HG03432 (cell line): ENCODE data around the gene ARHGAP27.

ENCODE experiments used
- ATAC-seq: cut with Tn5 transposase; IDR thresholded peaks from one replicate; pipeline ENCODE4 v1.9.1; 2021; ENCODE audit warnings: mild to moderate bottlenecking, moderate library complexity; ENCODE audit not compliant: unreplicated experiment

ARHGAP27 gene

DNA sequence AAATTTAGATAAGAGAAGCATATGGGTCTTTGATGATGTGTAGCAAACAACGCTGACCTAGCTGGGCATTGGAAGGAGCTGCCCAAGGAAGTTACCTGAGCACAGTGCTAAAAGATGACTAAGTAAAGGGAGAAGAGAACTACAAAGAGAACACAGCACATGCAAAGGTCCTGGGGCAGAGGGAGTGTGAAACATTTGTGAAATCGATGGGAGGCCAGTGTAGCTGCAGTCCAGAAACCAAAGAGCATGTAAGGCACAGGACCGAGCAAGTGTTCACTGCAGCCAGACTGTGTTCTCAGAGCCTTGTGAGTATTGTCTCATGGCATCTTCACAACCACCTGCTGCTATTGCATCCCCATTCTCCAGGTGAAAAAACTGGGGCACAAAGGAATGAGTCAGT lies 44.9 kb downstream of the ARHGAP27 start:
- no peak for ATAC-seq

DNA sequence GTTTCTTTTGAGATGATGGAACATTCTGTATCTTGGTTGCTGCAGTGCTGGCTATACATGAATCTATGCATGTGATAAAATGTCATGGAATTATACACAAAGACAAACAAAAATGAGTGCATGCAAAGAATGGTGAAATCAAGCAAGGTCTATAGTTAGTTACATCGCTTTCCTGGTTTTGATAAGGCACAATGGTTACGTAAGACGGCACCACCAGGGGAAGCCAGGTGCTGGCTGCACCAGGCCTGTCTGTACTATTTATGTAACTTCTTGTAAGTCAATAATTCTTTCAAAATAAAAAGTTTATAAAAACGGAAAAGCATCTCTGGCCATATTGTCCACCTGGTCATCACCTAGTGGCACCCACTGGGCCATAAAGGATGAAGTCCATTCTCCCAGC lies 46.5 kb downstream of the ARHGAP27 start:
- no peak for ATAC-seq

DNA sequence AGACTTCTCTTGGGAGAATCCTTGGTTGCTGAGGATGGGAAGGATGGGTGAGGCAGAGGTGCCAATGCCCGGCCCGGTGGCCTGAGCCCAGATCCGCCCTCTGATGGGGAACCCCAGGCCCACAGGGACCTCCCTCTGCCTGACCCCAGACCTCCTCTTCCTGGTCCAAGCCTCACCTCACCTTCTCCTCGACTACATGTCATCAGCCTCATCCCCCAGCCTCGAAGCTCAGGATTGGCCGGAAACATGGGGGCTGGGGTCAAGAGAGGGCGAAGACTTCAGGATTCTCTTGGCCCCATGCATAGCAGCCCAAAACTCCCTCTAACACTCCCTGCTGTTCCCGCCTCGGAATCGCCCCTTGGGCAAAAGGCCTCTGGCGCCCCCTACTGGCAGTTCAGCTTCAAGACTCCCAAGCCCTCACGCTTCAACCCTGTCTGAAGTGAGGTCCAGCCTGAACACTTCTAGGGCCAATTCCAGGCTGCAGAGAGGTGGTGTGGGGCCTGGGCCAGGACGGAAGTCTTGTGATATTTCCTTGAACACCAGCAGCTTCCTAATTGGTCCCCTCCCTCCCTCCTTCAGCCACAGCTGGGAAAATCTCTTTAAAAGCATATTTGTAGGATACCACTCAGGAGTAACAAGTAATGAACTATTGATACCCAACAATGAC lies 47.2 kb downstream of the ARHGAP27 start:
- no peak for ATAC-seq

DNA sequence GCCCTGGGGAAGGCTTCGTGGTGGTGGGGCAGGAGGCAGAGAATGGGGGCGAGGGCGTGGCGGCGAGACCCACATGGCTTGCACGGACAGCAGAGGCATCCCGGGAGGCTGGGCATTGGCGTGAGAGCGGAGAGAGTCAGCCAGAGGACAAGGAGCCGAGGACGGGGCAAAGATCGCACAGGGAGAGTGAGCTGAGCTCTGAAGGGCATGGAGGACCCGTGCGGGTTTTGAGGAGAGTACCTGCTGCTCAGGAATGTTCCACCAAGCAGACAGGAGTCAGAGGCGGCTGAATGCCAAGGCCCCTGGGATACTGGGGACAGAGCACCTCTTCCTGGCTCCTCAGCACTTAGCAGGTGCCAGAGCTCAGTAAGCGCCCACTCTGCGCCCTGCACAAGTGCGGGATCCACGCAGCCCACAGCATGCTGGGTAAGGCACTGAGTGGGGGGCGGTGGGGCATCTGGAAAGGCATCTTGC lies 47.8 kb downstream of the ARHGAP27 start:
- ATAC-seq, result no peak

DNA sequence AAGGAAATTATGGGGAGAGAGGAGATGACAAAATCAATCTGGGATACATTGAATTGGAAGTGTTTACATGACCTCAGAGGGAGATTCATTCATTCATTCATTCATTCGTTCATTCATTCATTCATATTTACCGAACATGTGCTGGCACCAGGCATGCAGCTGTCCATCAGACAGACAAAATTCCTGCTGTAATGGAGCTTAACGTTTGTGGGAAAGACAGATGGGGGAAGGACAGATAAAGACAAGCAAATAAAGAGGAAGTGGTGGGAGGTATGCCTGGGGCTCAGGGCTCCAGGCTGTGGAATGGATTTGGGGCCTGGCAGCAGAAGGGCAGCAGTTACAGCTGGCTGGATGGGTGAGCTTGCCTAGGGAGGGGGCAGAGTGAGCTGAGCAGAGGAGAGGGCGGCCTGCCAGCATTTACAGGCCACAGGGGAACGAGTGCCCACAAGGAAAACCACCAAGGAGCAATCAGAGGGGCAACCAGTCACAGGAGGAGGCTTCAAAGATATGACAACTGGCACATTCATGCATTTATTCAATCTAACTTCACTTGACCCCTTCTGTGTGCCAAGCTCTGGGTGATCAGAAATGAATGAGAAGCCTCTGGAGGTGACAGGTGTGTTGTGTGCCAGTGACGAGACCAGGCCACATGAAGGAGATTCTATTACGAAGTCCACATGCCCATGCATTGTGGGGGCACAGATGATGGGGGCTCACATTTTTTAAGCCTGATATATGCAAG lies 48.5 kb downstream of the ARHGAP27 start:
- ATAC-seq, result no peak

DNA sequence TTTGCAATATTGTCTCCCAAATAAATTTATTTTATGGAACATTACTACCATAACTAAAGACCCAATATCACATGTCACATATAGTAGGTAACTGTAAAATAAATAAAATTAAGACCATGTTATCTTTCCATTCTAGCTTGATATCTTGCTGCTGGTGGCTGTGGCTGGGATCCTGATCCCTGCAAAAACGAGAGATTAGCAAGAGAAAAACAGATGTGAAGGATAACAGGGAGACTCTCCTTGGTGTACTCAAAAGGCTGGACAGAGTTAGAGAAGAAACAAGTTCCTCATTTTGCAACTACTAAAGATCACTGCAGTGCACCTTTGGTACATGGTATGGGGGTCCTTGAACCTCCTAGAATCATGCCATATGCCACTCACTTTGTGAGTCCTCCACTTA lies 49.7 kb downstream of the ARHGAP27 start:
- no peak for ATAC-seq

DNA sequence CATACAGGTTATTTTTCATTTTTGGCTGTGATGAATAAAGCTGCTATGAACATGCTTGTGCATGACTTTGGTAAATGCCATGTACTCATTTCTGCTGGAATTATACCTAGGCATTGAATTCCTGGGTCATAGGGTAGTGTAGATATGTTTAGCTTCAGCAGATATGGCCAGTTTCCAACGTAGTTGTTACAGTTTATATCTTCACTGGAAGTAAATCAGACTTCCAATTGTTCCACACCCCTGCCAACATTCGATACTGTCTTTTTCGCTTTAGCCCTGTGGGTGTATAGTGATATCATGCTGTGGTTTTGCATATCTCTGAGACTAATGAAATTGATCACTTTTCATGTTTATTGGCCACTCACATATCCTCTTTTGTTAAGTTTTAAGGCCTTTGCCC lies 50.4 kb downstream of the ARHGAP27 start:
- no peak for ATAC-seq

DNA sequence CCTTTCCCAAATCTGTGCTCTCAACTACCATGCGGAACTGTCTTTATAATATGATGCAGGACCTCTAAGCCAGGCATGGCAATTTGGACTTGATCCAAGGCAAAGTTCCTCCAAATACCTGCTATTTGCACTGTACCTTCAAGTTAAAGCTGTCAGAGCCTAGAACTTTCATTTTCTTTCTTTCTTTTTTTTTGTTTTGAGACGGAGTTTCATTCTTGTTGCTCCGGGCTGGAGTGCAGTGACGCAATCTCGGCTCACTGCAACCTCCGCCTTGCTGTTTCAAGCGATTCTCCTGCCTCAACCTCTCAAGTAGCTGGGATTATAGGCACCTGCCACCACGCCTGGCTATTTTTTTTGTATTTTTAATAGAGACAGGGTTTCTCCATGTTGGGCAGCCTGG lies 51.7 kb downstream of the ARHGAP27 start:
- ATAC-seq, result no peak

DNA sequence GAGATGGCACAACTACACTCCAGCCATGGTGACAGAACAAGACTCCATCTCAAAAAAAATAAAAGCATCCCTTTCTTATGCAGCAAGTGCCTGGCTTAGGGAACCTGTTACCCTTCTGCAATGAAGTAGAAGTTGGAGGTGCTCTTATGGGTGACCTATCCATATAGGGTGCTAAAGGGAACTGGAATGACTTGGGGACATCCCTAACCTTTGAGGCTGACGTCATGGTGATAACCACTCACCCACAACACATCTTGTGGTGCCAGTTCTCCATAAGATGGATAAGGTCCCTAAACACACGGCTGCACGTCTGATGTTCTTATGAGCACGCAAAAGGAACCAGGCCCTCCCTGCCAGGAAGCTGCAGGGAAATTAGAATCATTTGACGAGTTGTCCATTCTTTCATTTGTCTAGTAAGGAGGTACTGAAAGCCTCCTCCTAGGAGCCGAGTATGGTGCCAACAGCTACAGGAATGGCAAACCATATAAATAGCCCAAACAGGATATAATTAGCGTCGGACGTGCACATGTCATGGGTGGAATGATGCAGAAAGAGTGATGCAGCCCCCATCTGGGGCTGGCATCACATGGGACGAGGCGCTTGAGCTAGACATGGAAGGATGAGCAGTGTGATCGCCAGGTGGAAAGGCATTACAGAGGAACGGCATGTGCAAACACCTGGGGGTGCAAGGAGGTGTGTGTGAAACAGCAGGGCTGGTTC lies 52.5 kb downstream of the ARHGAP27 start:
- ATAC-seq, result no peak

DNA sequence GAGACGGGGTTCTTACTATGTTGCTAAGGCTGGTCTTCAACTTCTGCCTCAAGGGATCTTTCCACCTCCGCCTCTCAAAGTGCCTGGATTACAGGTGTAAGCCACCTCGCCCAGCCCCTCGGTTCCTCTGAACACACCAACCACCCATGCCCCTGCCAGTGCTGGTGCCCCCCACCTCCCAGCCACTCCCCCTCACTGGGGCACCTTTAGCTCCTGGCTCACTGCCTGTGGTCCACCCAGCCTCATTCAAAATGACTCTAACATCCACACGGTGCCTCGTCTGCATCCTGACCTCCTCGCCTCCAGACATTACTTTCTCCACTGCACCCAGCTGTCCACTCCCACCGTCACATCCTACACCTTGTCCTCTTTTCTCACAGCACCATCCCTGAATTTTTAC lies 55.3 kb downstream of the ARHGAP27 start:
- ATAC-seq, result no peak

DNA sequence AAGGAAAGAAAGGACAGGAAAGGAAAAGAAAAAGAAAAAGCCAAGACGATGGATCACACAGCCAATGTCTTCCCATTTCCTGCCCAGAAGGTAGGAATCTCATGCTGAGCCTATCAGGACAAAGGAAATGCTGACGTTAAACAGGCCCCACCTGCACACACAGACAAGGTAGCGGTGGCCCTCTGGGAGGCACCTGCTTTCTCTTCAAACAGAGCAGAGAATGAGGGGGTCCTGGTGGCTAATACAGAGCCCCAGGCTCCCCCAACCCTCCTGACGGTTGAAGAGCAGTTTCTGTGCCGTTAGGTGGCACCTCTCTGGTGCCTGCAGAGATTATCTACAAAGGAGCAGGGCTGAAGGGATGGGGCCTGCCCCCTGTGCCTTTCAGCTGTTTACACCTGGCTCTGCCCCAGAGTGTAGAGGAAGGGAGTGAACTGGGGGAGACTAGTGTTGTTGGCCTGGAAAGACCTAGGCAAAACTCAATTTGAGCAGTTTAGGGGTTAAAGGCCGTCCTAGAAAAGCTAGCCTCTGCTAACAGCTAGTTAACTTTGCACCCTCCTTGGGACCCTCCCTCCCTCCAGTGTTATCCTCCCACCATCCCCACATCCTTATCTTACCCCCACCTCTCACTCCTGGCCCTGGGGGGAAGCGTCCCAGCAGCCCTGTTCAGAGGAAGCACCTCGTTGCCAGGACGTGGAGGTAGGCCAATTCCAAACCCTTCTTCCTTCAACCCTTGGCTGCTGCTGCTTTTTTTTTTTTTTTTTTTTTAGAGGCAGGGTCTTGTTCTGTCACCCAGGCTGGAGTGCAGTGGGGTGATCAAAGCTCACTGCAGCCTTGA lies 56.3 kb downstream of the ARHGAP27 start:
- ATAC-seq, result no peak

DNA sequence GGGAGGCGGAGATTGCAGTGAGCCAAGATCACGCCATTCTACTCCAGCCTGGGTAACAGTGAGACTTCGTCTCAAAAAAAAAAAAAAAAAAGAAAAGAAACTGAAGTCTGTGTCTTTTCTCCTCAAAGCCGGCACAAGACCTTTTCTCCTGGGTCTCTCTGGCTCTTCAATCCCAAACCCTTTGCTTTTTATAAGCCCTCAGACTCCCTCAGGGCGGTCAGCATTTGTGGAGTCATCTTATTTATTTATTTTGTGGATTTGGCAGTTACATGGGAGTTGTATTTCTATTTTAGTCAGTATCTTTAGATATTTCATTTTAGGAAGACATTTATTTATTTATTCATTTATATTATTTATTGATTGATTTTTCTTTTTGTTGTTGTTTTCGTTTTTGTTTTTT lies 58.2 kb downstream of the ARHGAP27 start:
- no peak for ATAC-seq

DNA sequence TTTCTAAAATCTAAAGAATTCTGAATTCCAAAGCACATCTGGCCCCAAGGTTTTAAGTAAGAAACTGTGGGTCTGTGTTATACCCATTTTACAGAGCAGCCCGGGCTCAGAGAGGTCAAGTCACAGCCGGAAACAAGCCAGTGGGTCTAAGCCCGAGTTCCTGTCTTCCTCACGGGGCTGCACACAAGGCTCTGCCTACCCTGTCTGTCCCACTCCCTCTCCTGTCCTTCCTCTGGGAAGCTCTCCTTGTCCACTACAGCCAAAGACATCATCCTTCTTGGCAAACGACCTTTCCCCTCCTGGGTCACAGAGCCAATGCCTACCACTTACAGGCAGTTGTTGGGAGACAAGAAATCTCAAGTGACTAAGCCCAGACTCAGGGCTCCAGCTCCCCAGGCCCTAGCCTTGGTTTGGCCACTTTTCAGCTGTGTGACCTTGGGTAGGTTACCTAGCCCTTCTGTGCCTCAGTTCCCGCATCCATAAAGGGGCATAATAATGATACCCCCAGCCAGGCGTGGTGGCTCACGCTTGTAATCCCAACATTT lies 60.3 kb downstream of the ARHGAP27 start:
- no peak for ATAC-seq

DNA sequence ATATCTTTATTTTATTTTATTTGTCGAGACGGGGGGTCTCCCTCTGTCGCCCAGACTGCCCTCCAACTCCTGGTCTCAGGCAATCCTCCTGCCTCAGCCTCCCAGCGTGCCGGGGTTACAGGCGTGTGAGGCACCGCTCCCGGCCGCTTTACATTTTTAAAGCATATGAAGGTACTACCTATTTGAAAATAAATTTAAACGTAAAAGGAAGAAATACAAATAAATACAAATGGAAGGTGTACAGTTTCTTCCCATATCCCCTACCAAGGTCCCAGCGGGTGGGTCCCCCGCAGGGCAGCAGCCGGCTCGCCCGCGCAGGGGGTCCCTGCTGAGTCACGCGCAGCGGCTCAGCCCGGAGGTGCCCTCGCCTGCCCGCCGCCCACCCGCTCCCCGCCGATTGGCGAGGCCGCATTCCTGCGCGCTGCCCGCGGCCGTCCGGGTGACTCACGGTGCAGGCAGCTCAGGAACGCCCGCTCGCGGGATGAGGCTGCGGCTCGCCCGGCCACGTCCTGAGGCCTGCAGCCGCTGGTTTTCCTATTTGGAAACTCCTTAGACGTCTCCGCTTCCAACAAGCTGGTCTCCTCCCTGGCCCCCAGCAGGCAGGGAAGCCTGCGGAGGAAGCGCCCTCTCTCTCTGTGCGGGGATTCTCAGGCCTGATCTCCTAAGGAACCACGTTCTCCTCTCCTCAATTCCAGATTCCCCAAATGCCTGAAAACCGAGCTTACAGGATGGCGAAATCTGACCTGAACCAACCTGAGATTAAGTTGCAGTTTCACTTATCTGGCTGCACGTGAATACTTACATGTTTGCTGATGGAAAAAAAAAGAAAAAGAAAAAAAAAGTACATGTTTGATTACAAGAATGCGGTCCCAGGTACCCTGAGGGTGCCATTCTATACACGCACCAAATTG lies 61.0 kb downstream of the ARHGAP27 start:
- ATAC-seq, result no peak

DNA sequence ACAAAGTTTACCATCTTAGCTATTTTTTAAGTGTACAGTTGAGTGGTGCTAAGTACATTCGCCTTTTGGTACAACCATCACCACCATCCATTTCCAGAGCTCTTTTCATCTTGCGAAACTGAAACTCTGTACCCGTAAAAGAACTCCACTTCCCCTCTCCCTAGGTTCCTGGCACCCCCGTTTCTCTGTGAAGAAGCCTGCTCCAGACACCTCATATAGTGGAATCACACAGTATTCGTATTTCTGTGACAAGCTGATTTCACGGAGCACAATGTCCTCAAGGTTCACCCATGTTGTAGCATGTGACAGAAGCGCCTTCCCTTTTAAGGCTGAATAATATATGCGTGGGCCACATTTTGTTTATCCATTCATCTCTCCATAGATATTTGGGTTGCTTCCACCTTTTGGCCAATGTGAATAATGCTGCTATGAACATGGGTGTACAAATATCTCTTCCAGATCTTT lies 61.7 kb downstream of the ARHGAP27 start:
- ATAC-seq, result no peak

DNA sequence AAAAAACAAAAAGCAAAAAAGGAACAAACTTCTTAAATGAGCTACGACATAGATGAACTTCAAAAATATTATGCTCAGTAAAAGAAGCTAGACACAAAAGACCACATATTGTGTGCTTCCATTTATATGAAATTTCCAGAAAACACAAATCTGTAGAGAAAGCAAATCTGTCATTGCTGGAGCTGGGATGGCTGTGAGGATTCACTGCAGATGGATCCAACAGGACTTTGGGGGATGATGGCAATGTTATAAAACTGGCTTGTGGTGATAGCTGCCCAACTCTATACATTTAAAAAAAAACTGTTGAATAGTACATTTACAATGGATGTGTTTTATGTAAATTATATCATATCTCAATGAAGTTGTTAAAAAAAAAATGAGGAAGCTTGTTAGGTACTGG lies 63.2 kb downstream of the ARHGAP27 start:
- no peak for ATAC-seq

DNA sequence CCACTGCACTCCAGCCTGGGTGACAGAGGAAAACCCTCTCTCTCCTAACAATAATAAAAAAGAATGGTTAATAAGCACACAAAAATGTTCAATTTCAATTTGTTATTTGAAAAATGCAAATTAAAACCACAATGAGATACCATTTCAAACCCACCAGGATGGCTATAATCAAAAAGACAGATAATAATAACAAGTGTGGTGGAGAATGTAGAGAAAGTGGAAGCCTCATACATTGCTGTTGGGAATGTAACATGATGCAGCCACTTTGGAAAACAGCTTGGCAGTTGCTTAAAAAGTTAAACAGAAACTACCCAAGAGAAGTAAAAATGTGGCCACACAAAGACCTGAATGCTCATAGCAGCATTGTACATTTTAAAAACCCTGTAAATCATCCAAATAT lies 64.0 kb downstream of the ARHGAP27 start:
- ATAC-seq, result no peak

DNA sequence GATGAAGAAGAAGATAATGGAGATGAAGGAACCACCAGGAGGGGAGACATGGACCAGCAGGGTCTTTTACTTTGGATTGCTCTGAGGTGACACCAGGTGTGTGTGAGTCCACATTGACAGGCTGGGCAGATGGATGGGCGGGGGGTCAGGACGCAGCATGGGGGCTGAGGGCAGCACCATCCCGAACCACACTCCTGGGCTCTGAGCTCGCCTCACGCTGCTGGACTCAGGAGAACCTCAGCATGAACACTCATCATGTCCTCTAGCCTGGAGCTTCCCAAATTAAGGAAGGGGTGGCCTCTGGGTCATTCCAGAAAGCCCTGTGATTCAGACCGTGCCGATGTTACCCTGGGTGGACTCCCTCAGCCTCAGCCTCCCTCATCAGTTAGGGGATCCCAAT lies 65.5 kb downstream of the ARHGAP27 start:
- ATAC-seq, result no peak

DNA sequence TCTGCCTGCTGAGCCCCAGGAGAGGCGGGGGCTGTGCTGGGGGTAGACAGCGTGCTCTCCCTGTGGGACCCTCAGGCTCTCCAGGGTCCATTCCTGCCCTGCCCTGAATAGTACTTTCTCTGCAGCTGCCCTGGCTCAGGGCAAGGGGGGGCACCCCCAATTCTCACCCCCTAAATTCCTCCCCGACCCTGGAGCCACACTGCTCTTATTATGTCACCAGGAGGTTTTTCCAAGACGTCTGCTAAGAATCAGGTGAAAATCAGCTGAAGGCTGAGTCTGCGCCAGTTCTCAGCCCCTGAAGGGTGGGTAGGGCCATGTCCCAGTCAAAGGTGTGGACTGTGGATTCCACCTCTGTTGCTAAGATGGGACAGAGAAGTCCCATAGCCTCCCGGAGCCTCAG lies 66.0 kb downstream of the ARHGAP27 start:
- ATAC-seq, result no peak

DNA sequence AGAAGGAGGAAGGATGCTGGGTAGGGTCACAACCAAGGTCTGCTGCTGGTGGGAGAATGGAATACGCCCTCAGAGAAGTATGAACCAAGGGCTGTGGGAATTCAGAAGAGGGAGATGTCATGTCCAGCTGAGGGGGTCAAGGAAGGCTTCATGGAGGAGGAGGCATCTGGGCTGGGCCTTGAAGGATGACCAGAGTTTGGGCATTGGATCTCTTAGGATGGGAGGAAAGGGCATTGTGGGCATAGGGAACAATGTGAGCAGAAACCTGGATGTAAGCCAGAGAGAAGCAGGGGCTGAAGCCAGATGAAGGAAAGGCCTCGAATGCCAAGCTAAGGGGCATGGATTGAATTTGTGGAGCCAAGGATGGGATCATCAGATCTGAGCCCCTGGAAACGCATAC lies 66.6 kb downstream of the ARHGAP27 start:
- ATAC-seq, result no peak
